ENCODE data around the gene SSBP3. TPM values are rescaled to one million over a fixed set of nuclear protein-coding genes. Genes with fewer than 3 reads are reported as not detected.

SSBP3 gene
- total and polyA plus RNA-seq, 2 donors from 2014 or later = 33.3 to 49.6 TPM

GRCh38 chr1:54259546-54260140 lies 146.6 kb downstream of the SSBP3 start:
- H3K27me3 ChIP-seq (ENCODE audit: control insufficient read depth, insufficient read depth, low read length) = no peaks in the 10 kb centered on the region
- no peak for FAIRE-seq

GRCh38 chr1:54257876-54258275 lies 148.3 kb downstream of the SSBP3 start:
- DNase-seq (no peak), FAIRE-seq (no peak)
- H3K27ac ChIP-seq (ENCODE audit: low read depth in 2 of 2, low read length in 2 of 2) = no peak overlapping the region
- peaks cover 0 to 12% (median 0%) of the 10 kb centered on the region in 3 donors for H3K4me1 ChIP-seq (ENCODE audit: control insufficient read depth in 2 of 3, insufficient read depth in 2 of 3, low read depth in 1 of 3, low read length in 3 of 3)
- H3K4me3 ChIP-seq (ENCODE audit: low read length in 3 of 3) = no peak overlapping the region
- intact Hi-C loops (cut with DNase I) = no loop called here
- H3K9ac ChIP-seq (ENCODE audit: low read length in 3 of 3) = no peak overlapping the region
- TF ChIP-seq CTCF (IDR thresholded peaks at IDR 0.05; ENCODE audit: borderline replicate concordance, extremely low read depth, insufficient read depth) = no peak
- H3K36me3 ChIP-seq (ENCODE audit: control insufficient read depth in 2 of 3, insufficient read depth in 3 of 3, low read length in 3 of 3) = peaks cover 0 to 3% (median 2%) of the 10 kb centered on the region in 3 donors
- H3K27me3 ChIP-seq (ENCODE audit: control insufficient read depth, insufficient read depth, low read length) = no peaks in the 10 kb centered on the region
- H3K9me3 ChIP-seq (ENCODE audit: control insufficient read depth in 2 of 3, insufficient read depth in 1 of 3, low read length in 3 of 3) = no peaks in the 10 kb centered on the region

More at GRCh38 chr1:54259546-54260140, 146.6 kb downstream of the SSBP3 start:
- Histone ChIP-seq H3K36me3 (ENCODE audit: control insufficient read depth in 2 of 3, insufficient read depth in 3 of 3, low read length in 3 of 3) (peaks cover 0 to 3% (median 3%) of the 10 kb centered on the region in 3 donors), H3K9ac (ENCODE audit: low read length in 3 of 3) (no peak overlapping the region), H3K4me3 (ENCODE audit: low read length in 3 of 3) (no peak overlapping the region), H3K27ac (ENCODE audit: low read depth in 2 of 2, low read length in 2 of 2) (no peak overlapping the region), H3K9me3 (ENCODE audit: control insufficient read depth in 2 of 3, insufficient read depth in 1 of 3, low read length in 3 of 3) (no peaks in the 10 kb centered on the region), H3K4me1 (ENCODE audit: control insufficient read depth in 2 of 3, insufficient read depth in 2 of 3, low read depth in 1 of 3, low read length in 3 of 3) (peaks cover 0 to 14% (median 0%) of the 10 kb centered on the region in 3 donors)
- DNase-seq = no peak
- intact Hi-C loops (cut with DNase I) = loop anchor here (10.0 kb wide), 1 partner anchor 145 kb away; the partner anchor contains the start of gene SSBP3
- TF ChIP-seq CTCF (IDR thresholded peaks at IDR 0.05; ENCODE audit: borderline replicate concordance, extremely low read depth, insufficient read depth) = no peak

GRCh38 chr1:54257346-54257620 lies 148.9 kb downstream of the SSBP3 start:
- FAIRE-seq (no peak), DNase-seq (no peak)
- Histone ChIP-seq H3K4me3 (ENCODE audit: low read length in 3 of 3) (no peak overlapping the region), H3K9me3 (ENCODE audit: control insufficient read depth in 2 of 3, insufficient read depth in 1 of 3, low read length in 3 of 3) (no peaks in the 10 kb centered on the region), H3K36me3 (ENCODE audit: control insufficient read depth in 2 of 3, insufficient read depth in 3 of 3, low read length in 3 of 3) (peaks cover 0 to 3% (median 0%) of the 10 kb centered on the region in 3 donors), H3K4me1 (ENCODE audit: control insufficient read depth in 2 of 3, insufficient read depth in 2 of 3, low read depth in 1 of 3, low read length in 3 of 3) (peaks cover 0 to 8% (median 0%) of the 10 kb centered on the region in 3 donors), H3K9ac (ENCODE audit: low read length in 3 of 3) (no peak overlapping the region), H3K27me3 (ENCODE audit: control insufficient read depth, insufficient read depth, low read length) (no peaks in the 10 kb centered on the region), H3K27ac (ENCODE audit: low read depth in 2 of 2, low read length in 2 of 2) (peak overlapping the region in 1 of 2 donors; percentile 37)
- intact Hi-C loops (cut with DNase I) = no loop called here
- no peak for TF ChIP-seq CTCF (IDR thresholded peaks at IDR 0.05; ENCODE audit: borderline replicate concordance, extremely low read depth, insufficient read depth)
